Glomerular endothelial cell (primary cell): Measurements from ENCODE around the gene ZNRF1. TPM values are rescaled to one million over a fixed set of nuclear protein-coding genes. Genes with fewer than 3 reads are reported as not detected.
"Not testable (repeated sequence)": the region's sequence is repeated elsewhere in the genome, so short reads cannot be mapped to it uniquely, and the experiment has no call there.

ENCODE experiments used
- DNase-seq: peaks from one replicate; pipeline ENCODE4 v3.0.0-alpha.2; 2011; ENCODE audit warnings: low read depth, low spot score; ENCODE audit errors: extremely low read depth
- total RNA-seq: library from RNA; depleted of rRNA; stranded (reverse); fragments of >200 nt; gene quantifications from 2 replicates; pipeline ENCODE4 v1.2.3, GENCODE V29; 2015

ZNRF1 gene
- total RNA-seq, result 39.3 and 50.2 TPM in 2 replicates

- DNase-seq, result no peak
These were observed at the start of gene ZNRF1 for GRCh38 chr16:74998481-74999218. TSS of gene ZNRF1 (plus strand) at chr16:74999024. CDS start at chr16:74999672, 648 bp downstream.

GRCh38 chr16:74949309-74949708 lies 49.5 kb upstream of the ZNRF1 start:
- DNase-seq, result no peak

- DNase-seq, result no peak
These were observed 48.3 kb upstream of the ZNRF1 start for GRCh38 chr16:74950511-74950910.

DNA sequence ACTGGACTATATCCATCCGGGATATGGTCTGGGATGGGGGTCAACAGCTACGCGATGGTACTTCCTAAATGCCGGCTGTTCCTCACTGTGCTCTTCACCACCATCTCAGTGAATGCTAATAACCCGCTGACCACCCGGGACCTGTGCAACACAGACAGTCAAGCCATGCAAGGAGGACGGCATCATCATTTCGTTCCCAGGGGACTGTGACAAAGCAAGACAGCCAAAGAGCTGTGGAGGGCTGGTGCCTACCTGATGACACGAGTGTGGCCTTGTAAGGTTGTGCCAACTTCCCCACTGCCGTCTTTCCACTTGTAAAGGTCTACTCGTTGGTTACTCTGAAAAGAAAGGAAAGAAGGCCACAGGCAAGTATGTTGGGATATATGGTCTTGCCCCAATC lies 47.6 kb upstream of the ZNRF1 start:
- no peak for DNase-seq

DNA sequence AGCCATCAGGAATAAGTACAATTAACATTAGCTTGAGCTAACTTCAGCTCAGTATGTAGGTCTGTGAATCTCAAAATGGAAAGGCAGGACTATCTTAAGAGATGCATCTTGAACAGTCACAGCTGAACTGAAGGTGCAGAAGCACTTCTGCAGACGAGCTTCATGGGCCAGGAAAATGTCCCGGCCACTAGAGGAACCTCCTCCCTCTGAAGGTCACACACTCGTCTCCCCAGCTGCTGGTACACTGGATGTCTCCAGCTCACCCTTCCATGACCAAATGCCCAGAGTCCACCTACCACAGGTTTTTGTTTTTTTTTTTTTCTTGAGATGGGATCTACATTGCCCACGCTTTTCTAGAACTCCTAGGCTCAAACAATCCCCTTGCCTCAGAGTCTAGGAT lies 47.1 kb upstream of the ZNRF1 start:
- DNase-seq, result no peak

GRCh38 chr16:74954763-74955162 lies 44.1 kb upstream of the ZNRF1 start:
- no peak for DNase-seq

- no peak for DNase-seq
These were observed 25.5 kb upstream of the ZNRF1 start for GRCh38 chr16:74973304-74973703.

- DNase-seq, result no peak
These were observed 23.2 kb upstream of the ZNRF1 start for GRCh38 chr16:74975591-74975990.

- no peak for DNase-seq
These were observed 16.6 kb upstream of the ZNRF1 start for GRCh38 chr16:74982256-74982655.

DNA sequence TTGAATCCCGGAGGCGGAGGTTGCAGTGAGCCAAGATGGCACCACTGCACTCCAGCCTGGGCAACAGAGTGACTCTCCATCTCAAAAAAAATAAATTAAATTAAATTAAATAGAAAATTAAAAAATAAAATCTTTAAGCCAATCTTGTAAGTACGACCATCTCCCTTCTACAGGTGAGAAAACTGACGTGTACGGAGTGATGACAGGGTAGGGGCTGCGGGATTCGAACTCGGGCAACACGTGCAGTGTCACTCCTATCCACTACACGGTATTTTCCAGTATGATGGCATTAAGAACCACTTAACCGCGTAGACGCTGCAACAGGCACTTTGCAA lies 14.7 kb upstream of the ZNRF1 start:
- no peak for DNase-seq

DNA sequence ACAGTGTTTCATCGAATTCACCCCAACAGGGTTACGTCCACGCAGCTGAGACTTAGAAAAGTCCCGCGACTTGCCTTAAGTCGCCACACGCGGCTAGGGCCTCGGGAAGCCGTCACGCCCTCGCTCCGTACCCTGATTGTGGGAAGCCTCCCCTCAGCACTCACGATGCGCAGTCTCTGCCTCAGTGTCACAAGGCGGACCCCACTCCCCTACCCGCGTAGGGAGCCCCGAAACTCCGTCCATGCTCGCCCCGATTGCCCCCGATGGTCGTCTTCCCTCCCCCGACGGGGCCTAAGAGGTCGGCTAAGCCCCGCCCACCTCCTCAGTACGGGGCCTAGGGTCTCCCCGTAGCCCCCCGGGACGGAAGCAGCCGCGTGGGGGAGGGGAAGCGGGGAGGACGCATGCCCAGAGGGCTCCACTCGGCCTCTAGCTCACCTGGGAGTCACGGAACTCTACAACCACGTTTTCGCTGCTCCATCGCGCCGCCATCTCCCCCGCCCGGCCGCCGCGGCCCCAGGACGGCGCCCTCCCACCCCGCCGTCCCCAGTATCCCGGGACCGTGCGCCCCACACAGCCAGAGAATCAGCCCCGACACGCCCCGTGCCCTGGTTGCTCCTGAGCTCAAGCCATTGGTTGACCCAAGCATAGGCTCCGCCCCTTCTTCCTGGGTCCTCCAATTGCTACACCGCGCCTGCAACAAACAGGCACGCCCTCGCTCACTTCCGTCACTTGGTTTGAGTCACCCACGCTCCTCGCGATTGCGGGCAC lies 14.1 kb upstream of the ZNRF1 start, which contains the start of gene WDR59:
Gene WDR59, minus strand, starts transcription at position 595 of the 768 bp plus-strand sequence. Its CDS starts 106 bp downstream, at position 489.
- peak; percentile 96 for DNase-seq

- DNase-seq, result no peak
These were observed 11.7 kb upstream of the ZNRF1 start for GRCh38 chr16:74987027-74987681.

DNA sequence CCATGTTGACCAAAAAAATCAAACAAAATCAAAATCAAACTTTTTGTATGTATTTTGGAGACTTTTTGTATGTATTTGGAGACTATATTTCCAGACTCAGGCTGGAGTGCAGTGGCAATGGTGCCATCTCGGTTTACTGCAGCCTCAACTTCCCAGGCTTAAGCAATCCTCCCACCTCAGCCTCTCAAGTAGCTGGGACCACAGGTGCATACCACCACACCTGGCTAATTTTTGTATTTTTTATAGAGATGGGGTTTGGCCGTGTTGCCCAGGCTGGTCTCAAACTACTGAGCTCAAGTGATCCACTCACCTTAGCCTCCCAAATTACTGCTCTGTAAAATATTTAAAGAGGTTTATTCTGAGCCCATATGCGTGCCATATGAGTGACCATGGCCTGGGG lies 9.0 kb upstream of the ZNRF1 start:
- DNase-seq, result not testable (repeated sequence)

DNA sequence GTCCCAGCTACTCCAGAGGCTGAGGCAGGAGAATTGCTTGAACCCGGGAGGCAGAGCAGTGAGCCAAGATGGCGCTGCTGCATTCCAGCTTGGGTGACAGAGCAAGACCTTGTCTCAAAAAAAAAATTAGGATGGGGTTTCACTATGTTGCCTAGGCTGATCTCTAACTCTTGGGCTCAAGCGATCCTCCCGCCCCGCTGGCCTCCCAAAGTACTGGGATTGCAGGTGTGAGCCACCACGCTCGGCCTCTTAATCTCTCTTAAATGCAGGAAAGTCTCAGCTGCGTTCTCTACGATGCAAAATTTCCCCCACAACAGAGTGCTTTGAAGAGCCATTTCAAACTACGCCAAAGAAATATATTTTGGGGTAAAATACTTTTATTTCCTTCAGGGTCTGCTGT lies 8.0 kb upstream of the ZNRF1 start:
- no peak for DNase-seq

- no peak for DNase-seq
These were observed 7.6 kb upstream of the ZNRF1 start for GRCh38 chr16:74991268-74991592.

GRCh38 chr16:74991593-74992403 lies 7.0 kb upstream of the ZNRF1 start:
- no peak for DNase-seq

DNA sequence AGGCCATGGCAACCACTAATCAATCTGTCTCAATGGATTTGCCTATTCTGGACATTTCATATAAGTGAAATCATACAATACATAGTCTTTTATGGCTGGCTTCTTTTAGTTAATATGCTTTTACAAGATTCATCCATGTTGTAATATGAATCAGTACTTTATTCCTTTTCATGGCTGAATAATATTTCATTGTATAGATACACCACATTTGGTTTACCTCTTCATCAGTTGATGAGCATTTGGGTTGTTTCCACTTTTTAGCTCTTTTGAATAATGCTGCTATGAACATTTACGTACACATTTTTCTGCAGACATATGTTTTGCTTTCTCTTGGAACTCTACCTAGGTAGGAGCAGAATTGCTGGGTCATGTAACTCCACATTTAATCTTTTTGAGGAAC lies 2.8 kb upstream of the ZNRF1 start:
- no peak for DNase-seq

GRCh38 chr16:74997042-74997491 lies 1.8 kb upstream of the ZNRF1 start:
- no peak for DNase-seq

DNA sequence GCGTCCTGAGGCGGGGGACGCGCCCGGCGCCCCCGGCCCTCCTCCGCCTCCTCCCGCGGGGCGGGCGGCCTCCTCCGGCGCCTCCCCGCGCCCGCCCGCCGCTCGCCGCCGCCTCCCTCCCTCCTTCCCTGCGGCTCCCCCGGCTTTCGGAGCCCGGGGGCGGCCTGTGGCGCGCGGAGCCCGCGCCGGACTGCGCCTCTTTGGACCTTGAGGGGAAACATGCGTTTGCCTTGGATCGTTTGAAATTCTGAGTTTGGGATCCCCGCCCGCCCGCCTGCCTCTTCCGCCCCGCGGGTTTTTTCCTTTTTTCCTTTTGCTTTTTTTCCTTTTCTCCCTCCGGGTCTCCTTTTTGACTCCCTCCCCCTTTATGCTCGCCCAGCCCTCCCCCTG lies 390 bp downstream of the ZNRF1 start:
- DNase-seq, result no peak

DNA sequence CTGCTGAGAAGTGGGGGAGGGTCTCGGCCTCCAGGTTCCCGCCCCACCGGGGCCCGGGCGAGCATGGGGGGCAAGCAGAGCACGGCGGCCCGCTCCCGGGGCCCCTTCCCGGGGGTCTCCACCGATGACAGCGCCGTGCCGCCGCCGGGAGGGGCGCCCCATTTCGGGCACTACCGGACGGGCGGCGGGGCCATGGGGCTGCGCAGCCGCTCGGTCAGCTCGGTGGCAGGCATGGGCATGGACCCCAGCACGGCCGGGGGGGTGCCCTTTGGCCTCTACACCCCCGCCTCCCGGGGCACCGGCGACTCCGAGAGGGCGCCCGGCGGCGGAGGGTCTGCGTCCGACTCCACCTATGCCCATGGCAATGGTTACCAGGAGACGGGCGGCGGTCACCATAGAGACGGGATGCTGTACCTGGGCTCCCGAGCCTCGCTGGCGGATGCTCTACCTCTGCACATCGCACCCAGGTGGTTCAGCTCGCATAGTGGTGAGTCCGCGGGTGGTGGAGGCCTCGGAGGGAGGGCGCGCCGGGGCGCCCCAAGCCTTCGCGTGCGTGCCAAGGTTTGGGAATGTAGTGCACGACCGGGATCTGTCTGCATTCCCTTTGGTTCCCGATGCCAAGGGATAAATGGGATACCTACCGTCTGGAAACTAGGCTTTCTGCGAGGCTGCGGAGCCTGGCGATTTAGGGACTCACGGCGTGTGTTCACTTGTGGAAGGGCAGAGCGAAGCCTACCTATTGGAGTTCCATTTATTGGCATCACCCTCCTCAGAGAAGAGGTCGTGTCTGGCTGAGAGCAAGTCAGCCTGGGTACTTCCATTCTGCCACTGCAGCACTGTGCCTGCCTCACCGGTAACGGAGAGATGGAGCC lies 1.0 kb downstream of the ZNRF1 start:
- no peak for DNase-seq
